ENCODE data around the gene NUAK1. TPM values are rescaled to one million over a fixed set of nuclear protein-coding genes. Genes with fewer than 3 reads are reported as not detected.

Gene NUAK1
- total RNA-seq, 1 donor from 2014 or later: 23.4 TPM

DNA sequence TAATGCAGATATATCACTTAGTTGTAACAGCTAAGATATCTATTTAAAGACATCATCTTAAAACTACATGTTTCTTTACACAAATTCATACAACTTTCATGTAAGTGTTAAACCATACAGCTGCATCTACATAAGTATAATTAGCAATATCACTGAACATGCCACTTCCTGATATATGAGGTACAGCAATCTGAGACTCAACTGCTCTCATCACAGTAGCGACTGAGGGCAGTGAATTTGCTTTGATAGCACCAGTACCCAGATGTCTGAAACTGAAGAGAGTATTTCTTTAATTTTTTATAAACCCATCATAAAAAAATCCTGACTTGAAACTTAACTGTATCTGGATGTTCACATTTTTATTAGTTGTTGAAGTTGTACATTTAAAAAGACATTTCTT lies 34.7 kb upstream of the NUAK1 start:
- Mint-ChIP-seq H3K27ac (no peak overlapping the region), H3K36me3 (no peaks in the 10 kb centered on the region), H3K9me3 (peaks cover 4% of the 10 kb centered on the region), H3K4me3 (no peak overlapping the region), H3K27me3 (ENCODE audit: low read depth) (no peaks in the 10 kb centered on the region), H3K4me1 (peaks cover 8% of the 10 kb centered on the region)
- TF ChIP-seq, protein P1, sequence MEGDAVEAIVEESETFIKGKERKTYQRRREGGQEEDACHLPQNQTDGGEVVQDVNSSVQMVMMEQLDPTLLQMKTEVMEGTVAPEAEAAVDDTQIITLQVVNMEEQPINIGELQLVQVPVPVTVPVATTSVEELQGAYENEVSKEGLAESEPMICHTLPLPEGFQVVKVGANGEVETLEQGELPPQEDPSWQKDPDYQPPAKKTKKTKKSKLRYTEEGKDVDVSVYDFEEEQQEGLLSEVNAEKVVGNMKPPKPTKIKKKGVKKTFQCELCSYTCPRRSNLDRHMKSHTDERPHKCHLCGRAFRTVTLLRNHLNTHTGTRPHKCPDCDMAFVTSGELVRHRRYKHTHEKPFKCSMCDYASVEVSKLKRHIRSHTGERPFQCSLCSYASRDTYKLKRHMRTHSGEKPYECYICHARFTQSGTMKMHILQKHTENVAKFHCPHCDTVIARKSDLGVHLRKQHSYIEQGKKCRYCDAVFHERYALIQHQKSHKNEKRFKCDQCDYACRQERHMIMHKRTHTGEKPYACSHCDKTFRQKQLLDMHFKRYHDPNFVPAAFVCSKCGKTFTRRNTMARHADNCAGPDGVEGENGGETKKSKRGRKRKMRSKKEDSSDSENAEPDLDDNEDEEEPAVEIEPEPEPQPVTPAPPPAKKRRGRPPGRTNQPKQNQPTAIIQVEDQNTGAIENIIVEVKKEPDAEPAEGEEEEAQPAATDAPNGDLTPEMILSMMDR (IDR thresholded peaks at IDR 0.05; ENCODE audit: unreplicated experiment): no peak
- no peak for DNase-seq (ENCODE audit: low spot score in 2 of 2, unreplicated experiment in 2 of 2)

DNA sequence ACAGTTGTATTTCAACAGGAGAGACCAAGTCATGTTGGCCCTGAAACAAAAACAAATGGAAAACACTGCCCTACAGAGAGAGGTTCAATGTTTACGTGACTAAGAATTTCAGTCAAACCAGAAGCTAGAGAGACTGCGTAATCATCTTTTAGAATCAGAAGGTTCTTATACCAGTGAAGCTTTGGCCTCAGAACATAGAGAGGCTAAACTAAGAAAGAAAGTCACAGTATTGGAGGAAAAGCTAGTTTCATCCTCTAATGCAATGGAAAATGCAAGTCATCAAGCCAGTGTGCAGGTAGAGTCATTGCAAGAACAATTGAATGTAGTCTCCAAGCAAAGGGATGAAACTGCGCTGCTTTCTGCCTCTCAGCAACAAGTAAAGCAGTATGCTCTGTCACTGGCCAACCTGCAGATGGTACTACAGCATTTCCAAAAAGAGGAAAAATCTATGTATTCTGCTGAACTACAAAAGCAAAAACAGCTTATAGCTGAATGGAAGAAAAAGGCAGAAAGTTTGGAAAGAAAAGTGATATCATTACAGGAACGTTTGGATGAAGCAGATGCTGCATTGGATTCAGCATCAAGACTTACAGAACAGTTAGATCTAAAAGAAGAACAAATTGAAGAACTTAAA lies 32.5 kb upstream of the NUAK1 start:
- TF ChIP-seq, protein P1 (IDR thresholded peaks at IDR 0.05; ENCODE audit: unreplicated experiment): no peak
- no peak for DNase-seq (ENCODE audit: low spot score in 2 of 2, unreplicated experiment in 2 of 2)
- Mint-ChIP-seq H3K36me3 (no peaks in the 10 kb centered on the region), H3K27me3 (ENCODE audit: low read depth) (no peaks in the 10 kb centered on the region), H3K4me3 (no peak overlapping the region), H3K4me1 (peaks cover 6% of the 10 kb centered on the region), H3K27ac (no peak overlapping the region), H3K9me3 (peaks cover 23% of the 10 kb centered on the region)

DNA sequence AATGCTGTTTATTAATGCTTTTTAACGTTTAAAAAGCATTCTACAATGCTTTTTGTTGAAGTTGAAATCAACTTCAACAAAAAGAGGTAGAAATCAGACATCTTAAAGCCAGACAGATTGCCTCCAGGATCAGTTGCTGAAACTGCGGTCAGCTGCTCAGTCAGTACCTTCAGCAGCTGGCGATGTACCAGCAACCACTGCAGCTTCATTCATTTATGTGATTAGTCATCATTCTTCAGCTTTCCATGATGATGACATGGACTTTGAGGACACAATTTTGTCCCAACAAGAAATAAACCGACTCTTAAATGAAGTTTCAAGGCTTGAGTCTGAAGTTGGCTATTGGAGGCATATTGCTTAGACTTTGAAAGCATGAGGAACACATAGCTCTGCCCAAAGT lies 31.5 kb upstream of the NUAK1 start:
- no peak for DNase-seq (ENCODE audit: low spot score in 2 of 2, unreplicated experiment in 2 of 2)
- Mint-ChIP-seq H3K4me3 (no peak overlapping the region), H3K36me3 (no peaks in the 10 kb centered on the region), H3K4me1 (peaks cover 6% of the 10 kb centered on the region), H3K27me3 (ENCODE audit: low read depth) (no peaks in the 10 kb centered on the region), H3K9me3 (peaks cover 26% of the 10 kb centered on the region), H3K27ac (no peak overlapping the region)
- TF ChIP-seq, protein P1 (IDR thresholded peaks at IDR 0.05; ENCODE audit: unreplicated experiment): no peak

DNA sequence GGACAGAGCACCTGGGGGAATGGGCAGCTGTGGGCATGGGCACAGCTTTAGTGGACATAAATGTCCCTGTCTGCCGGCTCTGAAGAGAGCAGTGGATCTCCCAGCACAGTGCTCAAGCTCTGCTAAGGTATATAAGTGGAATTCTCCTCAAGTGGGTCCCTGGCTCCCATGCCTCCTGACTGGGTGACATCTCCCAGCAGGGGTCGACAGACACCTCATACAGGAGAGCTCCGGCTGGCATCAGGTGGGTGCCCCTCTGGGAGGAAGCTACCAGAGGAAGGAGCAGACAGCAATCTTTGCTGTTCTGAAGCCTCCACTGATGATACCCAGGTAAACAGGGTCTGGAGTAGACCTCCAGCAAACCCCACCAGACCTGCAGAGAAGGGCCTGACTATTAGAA lies 25.0 kb upstream of the NUAK1 start:
- H3K4me3 Mint-ChIP-seq: no peak overlapping the region
- H3K4me1 Mint-ChIP-seq: no peaks in the 10 kb centered on the region
- TF ChIP-seq, protein P1 (IDR thresholded peaks at IDR 0.05; ENCODE audit: unreplicated experiment): no peak
- no peaks in the 10 kb centered on the region for H3K36me3 Mint-ChIP-seq
- no peak for DNase-seq (ENCODE audit: low spot score in 2 of 2, unreplicated experiment in 2 of 2)
- H3K27ac Mint-ChIP-seq: no peak overlapping the region
- H3K27me3 Mint-ChIP-seq (ENCODE audit: low read depth): no peaks in the 10 kb centered on the region
- peaks cover 29% of the 10 kb centered on the region for H3K9me3 Mint-ChIP-seq

DNA sequence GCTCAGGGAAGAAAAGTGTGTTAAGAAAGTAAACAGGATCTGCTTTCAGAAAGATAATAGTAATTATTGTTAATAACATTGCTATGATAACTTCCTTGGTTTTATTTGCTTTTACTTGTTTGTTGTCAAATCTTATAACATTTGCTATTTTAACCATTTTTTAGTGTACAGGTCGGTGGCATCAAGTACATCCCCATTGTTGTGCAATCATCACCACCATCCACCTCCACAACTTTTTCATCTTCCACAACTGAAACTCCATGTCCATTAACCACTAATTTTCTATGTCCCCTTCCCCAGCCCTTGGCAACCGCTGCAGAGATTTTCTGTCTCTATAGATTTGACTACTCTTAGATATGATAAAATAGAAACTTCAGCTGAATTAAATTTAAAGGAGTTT lies 22.7 kb upstream of the NUAK1 start:
- TF ChIP-seq, protein P1 (IDR thresholded peaks at IDR 0.05; ENCODE audit: unreplicated experiment): no peak
- Mint-ChIP-seq H3K27ac (no peak overlapping the region), H3K9me3 (peaks cover 11% of the 10 kb centered on the region), H3K36me3 (no peaks in the 10 kb centered on the region), H3K4me1 (no peaks in the 10 kb centered on the region), H3K27me3 (ENCODE audit: low read depth) (no peaks in the 10 kb centered on the region), H3K4me3 (no peak overlapping the region)
- DNase-seq (ENCODE audit: low spot score in 2 of 2, unreplicated experiment in 2 of 2): no peak

DNA sequence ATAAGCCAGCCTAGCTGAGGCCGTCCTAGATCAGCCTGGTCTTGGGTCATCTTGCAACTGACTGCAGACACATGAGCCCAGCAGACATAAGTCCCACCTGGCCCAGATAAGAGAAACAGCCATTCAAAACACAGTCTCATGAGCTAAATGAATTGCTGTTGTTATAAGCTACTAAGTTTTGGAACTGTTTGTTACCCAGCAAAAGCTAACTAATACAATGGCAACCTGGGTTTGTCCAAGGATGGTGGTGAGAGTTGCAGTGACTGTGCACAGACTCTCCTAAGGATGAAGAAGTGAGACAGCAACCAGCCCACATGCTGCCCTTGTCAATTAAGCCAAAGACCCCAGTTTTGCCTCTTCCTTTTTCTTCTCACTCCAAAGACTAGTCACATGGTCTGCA lies 22.2 kb upstream of the NUAK1 start:
- no peaks in the 10 kb centered on the region for H3K27me3 Mint-ChIP-seq (ENCODE audit: low read depth)
- no peak for DNase-seq (ENCODE audit: low spot score in 2 of 2, unreplicated experiment in 2 of 2)
- H3K4me1 Mint-ChIP-seq: no peaks in the 10 kb centered on the region
- TF ChIP-seq, protein P1 (IDR thresholded peaks at IDR 0.05; ENCODE audit: unreplicated experiment): no peak
- no peak overlapping the region for H3K27ac Mint-ChIP-seq
- peaks cover 5% of the 10 kb centered on the region for H3K9me3 Mint-ChIP-seq
- H3K4me3 Mint-ChIP-seq: no peak overlapping the region
- no peaks in the 10 kb centered on the region for H3K36me3 Mint-ChIP-seq
